ENCODE results near the gene MID1. TPM values are rescaled to one million over a fixed set of nuclear protein-coding genes. Genes with fewer than 3 reads are reported as not detected.

The MID1 gene
- total and polyA plus RNA-seq, 2 donors from 2014 or later = 5.3 to 54.1 TPM

- Histone ChIP-seq H3K9ac (ENCODE audit: low read length in 3 of 3) (peak overlapping the region in 1 of 3 donors; percentile 7), H3K9me3 (ENCODE audit: control insufficient read depth in 2 of 3, insufficient read depth in 1 of 3, low read length in 3 of 3) (no peaks in the 10 kb centered on the region), H3K4me3 (ENCODE audit: low read length in 3 of 3) (no peak overlapping the region), H3K4me1 (ENCODE audit: control insufficient read depth in 2 of 3, insufficient read depth in 2 of 3, low read depth in 1 of 3, low read length in 3 of 3) (peaks cover 0 to 3% (median 0%) of the 10 kb centered on the region in 3 donors), H3K27ac (ENCODE audit: low read depth in 2 of 2, low read length in 2 of 2) (peak overlapping the region; percentile 67 to 68), H3K36me3 (ENCODE audit: control insufficient read depth in 2 of 3, insufficient read depth in 3 of 3, low read length in 3 of 3) (no peaks in the 10 kb centered on the region), H3K27me3 (ENCODE audit: control insufficient read depth, insufficient read depth, low read length) (no peaks in the 10 kb centered on the region)
- FAIRE-seq (no peak), DNase-seq (peak in 2 of 5 donors; percentile 28 to 35)
- TF ChIP-seq, protein P1, sequence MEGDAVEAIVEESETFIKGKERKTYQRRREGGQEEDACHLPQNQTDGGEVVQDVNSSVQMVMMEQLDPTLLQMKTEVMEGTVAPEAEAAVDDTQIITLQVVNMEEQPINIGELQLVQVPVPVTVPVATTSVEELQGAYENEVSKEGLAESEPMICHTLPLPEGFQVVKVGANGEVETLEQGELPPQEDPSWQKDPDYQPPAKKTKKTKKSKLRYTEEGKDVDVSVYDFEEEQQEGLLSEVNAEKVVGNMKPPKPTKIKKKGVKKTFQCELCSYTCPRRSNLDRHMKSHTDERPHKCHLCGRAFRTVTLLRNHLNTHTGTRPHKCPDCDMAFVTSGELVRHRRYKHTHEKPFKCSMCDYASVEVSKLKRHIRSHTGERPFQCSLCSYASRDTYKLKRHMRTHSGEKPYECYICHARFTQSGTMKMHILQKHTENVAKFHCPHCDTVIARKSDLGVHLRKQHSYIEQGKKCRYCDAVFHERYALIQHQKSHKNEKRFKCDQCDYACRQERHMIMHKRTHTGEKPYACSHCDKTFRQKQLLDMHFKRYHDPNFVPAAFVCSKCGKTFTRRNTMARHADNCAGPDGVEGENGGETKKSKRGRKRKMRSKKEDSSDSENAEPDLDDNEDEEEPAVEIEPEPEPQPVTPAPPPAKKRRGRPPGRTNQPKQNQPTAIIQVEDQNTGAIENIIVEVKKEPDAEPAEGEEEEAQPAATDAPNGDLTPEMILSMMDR (IDR thresholded peaks at IDR 0.05; ENCODE audit: borderline replicate concordance, extremely low read depth, insufficient read depth) = no peak
- intact Hi-C loops (cut with DNase I) = no loop called here
These were observed 138.1 kb downstream of the MID1 start for GRCh38 chrX:10482261-10482660.

DNA sequence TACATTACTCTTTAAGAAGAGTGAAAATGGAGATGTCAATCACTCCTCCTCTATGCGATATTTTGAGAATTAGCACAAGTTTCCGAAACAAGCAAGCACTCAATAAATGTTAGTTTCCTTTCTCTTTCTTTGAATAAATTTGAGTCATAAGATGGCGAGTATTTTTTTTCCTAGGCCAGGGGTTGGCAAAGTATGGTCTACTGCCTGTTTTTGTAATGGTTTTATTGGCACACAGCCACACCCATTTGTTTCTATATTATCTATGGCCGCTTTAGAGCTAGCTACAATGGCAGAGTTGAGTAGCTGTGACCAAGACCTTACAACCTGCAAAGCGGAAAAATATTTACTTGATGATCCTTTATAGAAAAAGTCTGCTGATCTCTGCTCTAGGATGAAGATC is 139.5 kb downstream of the MID1 start:
- Histone ChIP-seq H3K27me3 (ENCODE audit: control insufficient read depth, insufficient read depth, low read length) (no peaks in the 10 kb centered on the region), H3K36me3 (ENCODE audit: control insufficient read depth in 2 of 3, insufficient read depth in 3 of 3, low read length in 3 of 3) (no peaks in the 10 kb centered on the region), H3K9me3 (ENCODE audit: control insufficient read depth in 2 of 3, insufficient read depth in 1 of 3, low read length in 3 of 3) (no peaks in the 10 kb centered on the region), H3K9ac (ENCODE audit: low read length in 3 of 3) (no peak overlapping the region), H3K27ac (ENCODE audit: low read depth in 2 of 2, low read length in 2 of 2) (no peak overlapping the region), H3K4me1 (ENCODE audit: control insufficient read depth in 2 of 3, insufficient read depth in 2 of 3, low read depth in 1 of 3, low read length in 3 of 3) (no peaks in the 10 kb centered on the region), H3K4me3 (ENCODE audit: low read length in 3 of 3) (no peak overlapping the region)
- no peak for FAIRE-seq
- TF ChIP-seq, protein P1 (IDR thresholded peaks at IDR 0.05; ENCODE audit: borderline replicate concordance, extremely low read depth, insufficient read depth) = no peak
- no peak for DNase-seq
- intact Hi-C loops (cut with DNase I) = no loop called here

GRCh38 chrX:10479508-10479907 is 140.9 kb downstream of the MID1 start:
- no peak for FAIRE-seq
- Histone ChIP-seq H3K4me3 (ENCODE audit: low read length in 3 of 3) (no peak overlapping the region), H3K36me3 (ENCODE audit: control insufficient read depth in 2 of 3, insufficient read depth in 3 of 3, low read length in 3 of 3) (no peaks in the 10 kb centered on the region), H3K9ac (ENCODE audit: low read length in 3 of 3) (no peak overlapping the region), H3K9me3 (ENCODE audit: control insufficient read depth in 2 of 3, insufficient read depth in 1 of 3, low read length in 3 of 3) (no peaks in the 10 kb centered on the region), H3K4me1 (ENCODE audit: control insufficient read depth in 2 of 3, insufficient read depth in 2 of 3, low read depth in 1 of 3, low read length in 3 of 3) (no peaks in the 10 kb centered on the region), H3K27me3 (ENCODE audit: control insufficient read depth, insufficient read depth, low read length) (no peaks in the 10 kb centered on the region), H3K27ac (ENCODE audit: low read depth in 2 of 2, low read length in 2 of 2) (no peak overlapping the region)
- TF ChIP-seq, protein P1 (IDR thresholded peaks at IDR 0.05; ENCODE audit: borderline replicate concordance, extremely low read depth, insufficient read depth) = no peak
- DNase-seq = no peak
- intact Hi-C loops (cut with DNase I) = no loop called here

GRCh38 chrX:10477525-10477924 is 142.9 kb downstream of the MID1 start:
- H3K27me3 ChIP-seq (ENCODE audit: control insufficient read depth, insufficient read depth, low read length) = no peaks in the 10 kb centered on the region
- H3K27ac ChIP-seq (ENCODE audit: low read depth in 2 of 2, low read length in 2 of 2) = no peak overlapping the region
- no peaks in the 10 kb centered on the region for H3K9me3 ChIP-seq (ENCODE audit: control insufficient read depth in 2 of 3, insufficient read depth in 1 of 3, low read length in 3 of 3)
- DNase-seq (no peak), FAIRE-seq (no peak)
- intact Hi-C loops (cut with DNase I) = no loop called here
- peaks cover 0 to 3% (median 0%) of the 10 kb centered on the region in 3 donors for H3K4me1 ChIP-seq (ENCODE audit: control insufficient read depth in 2 of 3, insufficient read depth in 2 of 3, low read depth in 1 of 3, low read length in 3 of 3)
- H3K36me3 ChIP-seq (ENCODE audit: control insufficient read depth in 2 of 3, insufficient read depth in 3 of 3, low read length in 3 of 3) = no peaks in the 10 kb centered on the region
- TF ChIP-seq, protein P1 (IDR thresholded peaks at IDR 0.05; ENCODE audit: borderline replicate concordance, extremely low read depth, insufficient read depth) = no peak
- no peak overlapping the region for H3K4me3 ChIP-seq (ENCODE audit: low read length in 3 of 3)
- no peak overlapping the region for H3K9ac ChIP-seq (ENCODE audit: low read length in 3 of 3)
